ENCODE measurements around the gene RTL10.

The RTL10 gene

DNA sequence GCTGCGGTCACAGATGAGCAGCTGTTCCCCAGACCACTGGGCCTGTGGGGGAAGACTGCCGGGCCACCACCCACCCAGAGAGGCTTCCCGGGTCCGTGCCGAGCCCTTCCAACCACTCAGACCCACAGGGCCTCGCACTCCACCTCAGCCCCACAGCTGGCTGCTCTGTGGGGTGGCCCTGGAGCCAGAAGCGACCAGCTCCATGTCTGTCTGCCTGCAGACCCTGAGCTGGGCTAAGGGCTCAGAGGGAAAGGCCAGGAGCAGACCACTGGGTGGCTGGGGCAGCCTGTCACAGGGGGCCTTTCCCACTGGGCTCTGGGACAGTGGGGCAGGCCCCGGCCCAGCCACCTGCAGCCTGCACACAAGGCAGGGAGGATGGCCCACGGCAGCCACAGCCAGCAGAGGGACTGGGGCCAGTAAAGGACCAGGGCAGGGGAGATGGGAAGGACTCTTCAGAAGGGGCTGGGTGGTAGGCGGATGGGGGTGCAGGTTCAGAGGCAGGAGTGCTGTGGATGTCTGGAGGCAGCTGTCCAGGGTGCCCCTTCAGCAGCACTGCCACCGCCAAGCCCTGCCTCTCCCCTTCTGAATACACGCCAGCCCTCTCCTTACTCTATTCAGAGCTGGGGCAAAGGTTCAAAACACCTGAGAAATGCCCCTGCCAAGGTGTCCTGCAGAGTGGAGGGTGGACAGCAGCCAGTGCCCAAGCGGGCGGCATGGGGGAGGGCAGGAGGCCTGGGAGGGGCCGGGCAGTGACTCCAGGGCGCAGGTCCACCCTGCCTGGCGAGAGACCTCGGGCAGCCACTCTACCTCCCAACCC lies 32.2 kb downstream of the RTL10 start:
- no peaks in the 10 kb centered on the region for H4K20me1 ChIP-seq (ENCODE audit: low read depth, low read length)
- H3K9ac ChIP-seq (ENCODE audit: low read length): no peak overlapping the region
- no peaks in the 10 kb centered on the region for H3K27me3 ChIP-seq (ENCODE audit: low read length)
- no peaks in the 10 kb centered on the region for H3K9me2 ChIP-seq (replicated peaks; ENCODE audit: insufficient read depth, low read length)
- no peak overlapping the region for H3K4me2 ChIP-seq (ENCODE audit: low read depth, low read length, poor library complexity, severe bottlenecking)
- TF ChIP-seq CTCF (IDR thresholded peaks at IDR 0.05; ENCODE audit: insufficient read depth, low read length, poor library complexity, severe bottlenecking): no peak
- no peak for TF ChIP-seq EZH2phosphoT487 (conservative IDR thresholded peaks at IDR 0.05; ENCODE audit: low read length)
- H3K79me2 ChIP-seq (ENCODE audit: insufficient read depth, low read length): no peaks in the 10 kb centered on the region
- H2AFZ ChIP-seq (ENCODE audit: low read depth, low read length, severe bottlenecking): no peak overlapping the region
- no peaks in the 10 kb centered on the region for H3K9me3 ChIP-seq (ENCODE audit: insufficient read depth, low read length)
- H3K4me3 ChIP-seq (ENCODE audit: insufficient read depth, low read length, poor library complexity, severe bottlenecking): no peak overlapping the region
- no peaks in the 10 kb centered on the region for H3F3A ChIP-seq (ENCODE audit: insufficient read depth)
- H3K27ac ChIP-seq (ENCODE audit: low read depth, low read length): no peak overlapping the region
- H3K36me3 ChIP-seq (ENCODE audit: low read length): no peaks in the 10 kb centered on the region

- H3K36me3 ChIP-seq (ENCODE audit: low read length): no peaks in the 10 kb centered on the region
- no peaks in the 10 kb centered on the region for H3K79me2 ChIP-seq (ENCODE audit: insufficient read depth, low read length)
- no peak overlapping the region for H2AFZ ChIP-seq (ENCODE audit: low read depth, low read length, severe bottlenecking)
- H4K20me1 ChIP-seq (ENCODE audit: low read depth, low read length): no peaks in the 10 kb centered on the region
- no peaks in the 10 kb centered on the region for H3K9me2 ChIP-seq (replicated peaks; ENCODE audit: insufficient read depth, low read length)
- no peak overlapping the region for H3K9ac ChIP-seq (ENCODE audit: low read length)
- TF ChIP-seq EZH2phosphoT487 (conservative IDR thresholded peaks at IDR 0.05; ENCODE audit: low read length) (no peak), CTCF (IDR thresholded peaks at IDR 0.05; ENCODE audit: insufficient read depth, low read length, poor library complexity, severe bottlenecking) (no peak)
- no peaks in the 10 kb centered on the region for H3F3A ChIP-seq (ENCODE audit: insufficient read depth)
- H3K9me3 ChIP-seq (ENCODE audit: insufficient read depth, low read length): no peaks in the 10 kb centered on the region
- no peaks in the 10 kb centered on the region for H3K27me3 ChIP-seq (ENCODE audit: low read length)
- H3K4me2 ChIP-seq (ENCODE audit: low read depth, low read length, poor library complexity, severe bottlenecking): no peak overlapping the region
- no peak overlapping the region for H3K27ac ChIP-seq (ENCODE audit: low read depth, low read length)
- no peak overlapping the region for H3K4me3 ChIP-seq (ENCODE audit: insufficient read depth, low read length, poor library complexity, severe bottlenecking)
Measured at GRCh38 chr22:19821523-19822300, 33.0 kb downstream of the RTL10 start.

DNA sequence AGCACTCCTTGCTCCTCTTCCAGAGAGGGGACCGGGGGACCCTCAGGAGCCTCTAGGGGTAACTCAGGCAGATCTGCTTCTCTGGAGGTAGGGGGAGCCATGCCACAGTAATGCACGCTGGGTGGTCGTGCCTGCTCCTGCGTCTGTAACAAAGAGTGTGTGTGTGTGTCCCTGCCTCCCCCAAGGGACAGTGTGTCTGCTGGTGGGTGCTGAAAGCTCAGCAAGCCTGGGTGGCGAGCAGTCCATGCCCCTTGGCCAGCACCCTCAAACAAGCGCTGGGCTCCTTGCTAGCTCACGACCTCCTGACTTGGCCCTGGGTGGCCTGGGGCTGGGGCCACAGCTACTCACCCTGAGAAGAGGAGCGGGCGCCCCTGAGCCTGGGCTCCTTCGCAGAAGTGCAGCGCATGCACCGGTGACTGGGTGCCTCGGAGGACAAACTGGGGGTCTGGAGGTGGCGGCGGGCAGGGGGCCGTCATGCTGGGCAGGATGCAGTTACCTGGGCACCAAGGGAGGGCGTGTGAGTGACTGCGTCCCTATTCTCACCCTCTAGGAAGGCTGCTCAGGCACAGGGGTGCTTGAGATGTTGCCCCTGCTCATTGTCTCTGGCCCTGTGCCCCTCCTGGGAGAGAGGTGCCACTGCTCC lies 33.7 kb downstream of the RTL10 start:
- no peaks in the 10 kb centered on the region for H3K9me2 ChIP-seq (replicated peaks; ENCODE audit: insufficient read depth, low read length)
- no peaks in the 10 kb centered on the region for H3K79me2 ChIP-seq (ENCODE audit: insufficient read depth, low read length)
- H3K4me3 ChIP-seq (ENCODE audit: insufficient read depth, low read length, poor library complexity, severe bottlenecking): no peak overlapping the region
- H2AFZ ChIP-seq (ENCODE audit: low read depth, low read length, severe bottlenecking): no peak overlapping the region
- H3K27ac ChIP-seq (ENCODE audit: low read depth, low read length): no peak overlapping the region
- H3K36me3 ChIP-seq (ENCODE audit: low read length): no peaks in the 10 kb centered on the region
- TF ChIP-seq EZH2phosphoT487 (conservative IDR thresholded peaks at IDR 0.05; ENCODE audit: low read length): no peak
- no peak for TF ChIP-seq CTCF (IDR thresholded peaks at IDR 0.05; ENCODE audit: insufficient read depth, low read length, poor library complexity, severe bottlenecking)
- H3F3A ChIP-seq (ENCODE audit: insufficient read depth): no peaks in the 10 kb centered on the region
- H3K4me2 ChIP-seq (ENCODE audit: low read depth, low read length, poor library complexity, severe bottlenecking): no peak overlapping the region
- no peaks in the 10 kb centered on the region for H3K27me3 ChIP-seq (ENCODE audit: low read length)
- no peak overlapping the region for H3K9ac ChIP-seq (ENCODE audit: low read length)
- no peaks in the 10 kb centered on the region for H3K9me3 ChIP-seq (ENCODE audit: insufficient read depth, low read length)
- no peaks in the 10 kb centered on the region for H4K20me1 ChIP-seq (ENCODE audit: low read depth, low read length)
